ENCODE data around the gene SCAF1. TPM values are rescaled to one million over a fixed set of nuclear protein-coding genes. Genes with fewer than 3 reads are reported as not detected.

Gene SCAF1
- total and polyA plus RNA-seq, 10 of the 15 experiments (the other 5 are each of a cell fraction or from before 2014, with no cell fraction given): 0.18 to 77.0 (median 5.3) TPM

GRCh38 chr19:49624967-49625910 lies 16.8 kb upstream of the SCAF1 start (continued):
- no peak for TF ChIP-seq EED (IDR thresholded peaks at IDR 0.05; ENCODE audit: low read depth)
- no peak for TF ChIP-seq MTA2 (IDR thresholded peaks at IDR 0.05; ENCODE audit: low read depth)
- no peak for TF ChIP-seq NR2C1 (IDR thresholded peaks at IDR 0.05)

DNA sequence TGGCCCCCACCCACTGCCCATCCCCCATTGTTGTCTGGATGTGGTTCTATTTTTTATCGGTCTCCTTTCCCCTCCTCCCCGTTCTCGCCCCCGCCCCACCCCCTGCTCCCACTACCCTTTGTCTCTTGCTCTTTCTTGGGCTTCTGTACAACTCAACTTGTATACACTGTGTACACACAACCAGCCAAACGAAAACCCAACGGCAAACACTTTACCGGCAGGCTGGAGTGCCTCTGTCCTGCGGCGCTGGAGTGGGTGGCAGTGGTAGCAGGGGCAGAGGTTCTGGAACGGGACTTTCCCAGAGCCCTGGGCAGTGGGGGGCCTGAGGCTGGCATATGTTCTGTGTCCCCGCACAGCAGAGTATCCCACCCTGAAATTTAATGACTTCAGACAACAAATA lies 15.8 kb upstream of the SCAF1 start:
- DNase-seq (ENCODE audit: low read depth, low spot score): no peak
- Histone ChIP-seq H3K4me1 (ENCODE audit: control insufficient read depth, insufficient read depth, low read length) (no peaks in the 10 kb centered on the region), H4K20me1 (ENCODE audit: control insufficient read depth, insufficient read depth) (no peaks in the 10 kb centered on the region), H3K27me3 (replicated peaks in 1 of 2; ENCODE audit: control insufficient read depth in 2 of 2, insufficient read depth in 2 of 2, low read length in 1 of 2) (no peaks in the 10 kb centered on the region), H3K36me3 (ENCODE audit: control insufficient read depth in 2 of 2, insufficient read depth in 2 of 2, low read length in 1 of 2) (peaks cover 8 to 10% of the 10 kb centered on the region in 2 experiments; a peak in 3 of 4 replicates), H3K4me2 (ENCODE audit: control insufficient read depth, insufficient read depth) (no peak overlapping the region), H2AFZ (ENCODE audit: control insufficient read depth, low read depth, low read length) (no peak overlapping the region), H3K79me2 (ENCODE audit: control insufficient read depth, insufficient read depth, low read length) (no peaks in the 10 kb centered on the region), H3K4me3 (no peak overlapping the region), H3K9me3 (replicated peaks; ENCODE audit: control insufficient read depth, insufficient read depth, low read length) (no peaks in the 10 kb centered on the region), H3K27ac (ENCODE audit: control insufficient read depth, insufficient read depth) (no peak overlapping the region), H3K9ac (ENCODE audit: control insufficient read depth, insufficient read depth, low read length) (no peak overlapping the region)
- ChIA-PET POLR2A (no interaction called here), RAD21 (ENCODE audit: unreplicated experiment) (no interaction called here), CTCF (no interaction called here), SMC1A (ENCODE audit: uncharacterized antibody, unreplicated experiment) (no interaction called here)
- no peak for ATAC-seq
- intact Hi-C loops (cut with micrococcal nuclease; ENCODE audit: unreplicated experiment): no loop called here
- WGBS (ENCODE audit: insufficient coverage, insufficient replicate concordance, low lambda C conversion rate, missing lambda C conversion rate): 100% methylated on average over 7 of the region's 11 CpGs
- TF ChIP-seq MYC (IDR thresholded peaks at IDR 0.05; ENCODE audit: insufficient read depth, insufficient read length, insufficient replicate concordance, low read length, severe bottlenecking) (no peak), IRF4 (IDR thresholded peaks at IDR 0.05; ENCODE audit: low read depth, low read length) (no peak), RUNX3 (IDR thresholded peaks at IDR 0.05; ENCODE audit: low read length) (no peak), EED (IDR thresholded peaks at IDR 0.05; ENCODE audit: low read depth) (no peak), HDGF (IDR thresholded peaks at IDR 0.05) (no peak)
- no peak for FAIRE-seq
- in situ Hi-C loops (cut with MboI): no loop called here
- BruUV-seq (replicated peaks): no TSS peak
